COR-L47 (cell line): ENCODE measurements around the gene TMPRSS13.
A peak's percentile ranks its signal among the peaks of the same experiment; 100 is the strongest.
"Not testable (repeated sequence)": the region's sequence is repeated elsewhere in the genome, so short reads cannot be mapped to it uniquely, and the experiment has no call there.

Source experiments
- DNase-seq: peaks from one replicate; lab custom pipeline; 2025; lab: John Stamatoyannopoulos, UW

Gene TMPRSS13

DNA sequence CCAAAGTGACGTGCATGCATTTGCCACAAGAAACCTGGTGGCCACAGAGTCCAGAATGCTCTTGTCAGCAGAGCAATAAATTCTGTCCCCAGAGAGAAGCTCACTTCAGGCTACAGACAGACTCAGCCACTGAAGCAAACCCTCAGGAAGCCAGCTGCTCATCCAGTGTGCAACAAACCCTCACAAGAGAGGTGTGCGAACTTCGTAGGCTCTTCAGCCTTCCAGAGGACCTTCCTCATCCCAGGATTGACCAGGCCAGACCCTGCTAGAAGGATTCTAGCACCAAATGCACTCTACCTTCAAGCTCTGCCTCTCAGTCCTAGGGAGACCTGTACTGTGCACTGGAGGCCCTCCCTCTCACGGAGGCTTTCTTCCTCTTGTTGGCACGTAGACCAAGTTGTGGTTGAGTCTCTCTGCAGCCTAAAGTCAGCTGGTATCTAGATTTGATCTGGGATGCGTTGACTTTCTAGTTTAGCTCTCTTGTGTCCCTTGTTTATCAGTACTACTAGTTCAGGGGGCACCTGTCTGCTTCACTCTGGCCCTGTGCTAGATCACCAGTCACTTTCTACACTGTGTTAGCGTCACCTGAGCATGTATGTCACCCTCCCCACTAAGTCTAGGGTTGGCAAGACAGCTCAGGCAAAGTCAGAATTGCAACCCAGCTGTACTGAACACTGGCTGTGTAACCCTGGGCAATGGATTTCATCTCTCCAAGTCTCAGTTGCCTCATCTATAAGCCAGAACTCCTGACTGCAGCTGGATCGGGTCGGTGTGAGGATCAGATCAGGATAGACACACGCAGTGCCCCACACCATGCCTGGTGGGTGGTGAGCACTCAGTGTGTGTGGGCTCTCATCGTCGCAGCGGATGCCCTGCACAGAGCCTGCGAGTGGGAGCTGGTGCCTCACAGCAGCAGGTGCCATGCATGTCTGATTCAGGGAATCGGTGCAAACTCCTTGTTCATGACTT is 22.1 kb upstream of the TMPRSS13 start:
- DNase-seq: no peak

DNA sequence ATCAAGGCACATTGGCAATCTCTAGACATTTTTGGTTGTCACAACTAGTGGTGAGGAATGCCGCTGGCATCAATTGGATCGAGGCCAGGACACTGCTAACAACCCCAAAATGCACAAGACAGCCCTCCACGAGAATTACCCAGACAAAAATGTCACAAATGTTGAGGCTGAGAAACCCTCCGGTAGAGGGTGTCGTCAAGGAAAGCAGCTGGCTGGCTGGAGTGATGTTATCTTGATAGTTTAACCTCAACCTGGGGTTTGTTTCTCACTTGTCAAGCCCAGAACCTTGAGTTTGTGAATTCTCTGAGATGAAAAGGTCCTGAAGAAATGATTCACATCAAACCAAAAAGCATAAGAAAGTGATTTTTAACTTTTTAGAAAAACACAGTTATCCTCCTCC is 21.1 kb upstream of the TMPRSS13 start:
- DNase-seq: no peak

GRCh38 chr11:117949062-117949461 is 19.9 kb upstream of the TMPRSS13 start:
- no peak for DNase-seq

DNA sequence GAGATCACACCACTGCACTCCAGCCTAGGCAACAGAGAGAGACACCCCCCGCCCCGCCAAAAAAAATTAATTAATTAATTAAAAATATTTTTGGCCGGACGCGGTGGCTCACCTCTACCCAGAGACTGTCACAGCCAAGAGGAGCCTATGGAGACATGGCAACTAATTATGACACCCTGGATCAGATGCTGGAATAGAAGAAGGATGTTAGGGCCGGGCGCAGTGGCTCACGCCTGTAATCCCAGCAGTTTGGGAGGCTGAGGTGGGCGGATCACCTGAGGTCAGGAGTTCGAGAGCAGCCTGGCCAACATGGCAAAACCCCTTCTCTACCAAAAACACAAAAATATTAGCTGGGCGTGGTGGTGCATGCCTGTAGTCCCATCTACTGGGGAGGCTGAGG is 19.3 kb upstream of the TMPRSS13 start:
- not testable (repeated sequence) for DNase-seq

- DNase-seq: not testable (repeated sequence)
Observed at GRCh38 chr11:117947751-117948150, 18.5 kb upstream of the TMPRSS13 start.

DNA sequence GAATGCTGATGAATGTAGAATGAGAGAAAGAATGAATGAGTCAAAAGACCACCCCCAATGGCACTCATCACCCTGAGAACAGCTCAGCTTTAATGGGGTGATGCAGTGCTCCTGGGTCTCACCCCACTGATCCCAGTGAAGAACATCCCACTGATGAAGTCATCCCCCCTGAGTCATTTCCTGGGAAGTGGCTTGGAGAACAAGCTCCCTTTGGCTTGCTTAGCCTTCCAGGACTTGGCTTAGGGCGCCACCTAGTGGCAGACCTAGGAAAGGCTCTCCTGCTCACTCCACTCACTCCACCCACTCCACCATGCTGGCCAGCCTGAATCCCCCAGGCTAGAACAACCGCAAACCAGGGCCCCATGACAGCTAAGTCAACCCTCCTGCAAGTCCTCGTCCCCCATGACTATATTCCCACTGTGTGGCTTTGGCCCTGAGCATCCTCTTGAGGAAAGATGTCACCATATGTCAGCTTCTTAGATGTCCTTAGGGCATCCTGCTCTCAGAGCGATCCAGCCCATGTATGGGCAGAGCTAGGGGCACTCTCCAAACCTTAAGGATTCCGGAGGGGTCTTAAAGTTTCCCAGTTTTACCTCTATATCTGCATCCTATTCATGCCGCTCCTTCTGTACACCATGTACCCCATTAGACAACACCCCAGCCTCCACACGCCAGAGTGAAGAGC is 17.8 kb upstream of the TMPRSS13 start:
- DNase-seq: peak; percentile 82

DNA sequence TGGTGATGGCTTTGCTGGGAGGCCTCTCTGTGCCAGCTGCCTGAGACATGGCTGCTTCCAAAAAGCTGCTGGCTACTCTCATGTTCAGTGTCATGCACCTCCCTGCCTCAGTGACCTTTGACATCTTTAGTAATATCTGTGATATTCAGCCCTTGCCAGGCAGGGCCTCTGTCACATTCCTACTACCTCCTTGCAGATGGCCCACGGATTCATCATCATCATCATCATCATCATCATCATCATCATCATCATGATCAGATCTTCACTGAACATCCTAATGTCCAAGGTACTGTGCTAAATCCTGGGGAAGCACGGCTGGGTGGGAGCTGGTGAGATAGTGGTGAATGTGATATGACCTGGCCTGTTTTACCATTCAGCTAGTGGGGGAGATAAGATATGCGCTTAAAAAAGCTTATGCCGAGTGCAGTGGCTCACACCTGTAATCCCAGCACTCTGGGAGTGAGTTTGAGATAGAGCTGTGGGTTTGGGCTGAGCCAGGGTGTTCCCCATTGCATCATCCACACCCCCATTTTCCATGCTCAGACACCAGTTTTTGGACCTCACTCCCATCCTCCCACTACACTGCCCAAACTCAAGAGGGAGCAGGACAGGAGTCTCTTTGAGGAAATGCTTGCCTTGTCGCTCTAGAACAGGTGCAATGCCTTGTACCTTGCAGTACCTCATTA is 17.1 kb upstream of the TMPRSS13 start:
- no peak for DNase-seq

DNA sequence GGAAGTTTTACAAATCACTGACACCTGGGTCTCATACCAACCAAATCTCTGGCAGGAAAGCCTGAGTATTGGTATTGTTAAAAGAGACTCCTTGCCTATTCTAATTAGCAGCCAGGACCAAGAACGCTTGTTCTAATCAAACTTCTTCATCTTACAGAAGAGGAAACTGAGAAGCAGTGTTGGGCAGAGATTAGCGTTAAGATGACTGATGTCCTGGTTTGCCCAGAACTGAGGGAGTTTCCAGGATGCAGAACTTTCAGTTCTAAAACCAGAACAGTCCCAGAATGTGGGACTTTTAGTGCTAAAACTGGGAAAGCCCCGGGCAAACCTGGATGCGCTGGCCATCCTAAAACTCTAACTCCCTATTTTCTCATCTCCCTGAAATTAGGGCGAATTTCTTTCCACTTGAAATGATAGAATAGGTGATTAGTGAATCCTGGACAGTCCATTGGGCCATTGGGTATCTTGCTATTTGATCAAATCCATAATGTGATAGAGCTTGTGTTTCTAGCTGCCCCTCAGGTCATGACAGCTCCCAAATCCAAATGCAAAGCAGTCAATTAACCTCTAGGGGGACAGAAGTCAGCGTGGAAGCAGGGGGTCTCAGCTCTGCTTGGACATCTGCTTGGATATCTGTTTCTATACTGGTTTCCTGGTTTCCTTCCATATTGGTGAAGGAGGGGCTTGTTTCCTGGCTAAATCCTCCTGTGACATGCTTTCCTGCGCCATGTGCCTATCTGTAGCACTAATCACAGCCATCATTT is 16.0 kb upstream of the TMPRSS13 start:
- no peak for DNase-seq

DNA sequence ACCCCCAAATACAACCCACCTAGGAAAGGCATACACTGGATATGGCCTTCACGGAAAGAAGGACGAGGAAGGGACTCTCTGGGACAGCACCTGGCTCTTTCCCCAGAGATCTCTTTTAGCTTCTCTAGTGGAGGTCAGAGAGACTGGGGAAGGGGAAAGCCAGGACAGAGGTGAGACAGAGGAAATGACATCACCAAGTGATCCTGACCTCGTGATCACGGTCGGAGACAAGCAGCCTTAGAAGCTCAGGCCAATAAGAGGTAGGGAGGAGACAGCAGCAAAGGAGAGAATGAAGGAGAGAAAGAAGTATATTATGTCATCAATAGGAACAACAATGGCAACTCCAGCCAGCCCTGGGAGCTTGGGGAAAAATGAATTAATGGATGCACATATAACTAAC is 15.4 kb upstream of the TMPRSS13 start:
- DNase-seq: no peak

DNA sequence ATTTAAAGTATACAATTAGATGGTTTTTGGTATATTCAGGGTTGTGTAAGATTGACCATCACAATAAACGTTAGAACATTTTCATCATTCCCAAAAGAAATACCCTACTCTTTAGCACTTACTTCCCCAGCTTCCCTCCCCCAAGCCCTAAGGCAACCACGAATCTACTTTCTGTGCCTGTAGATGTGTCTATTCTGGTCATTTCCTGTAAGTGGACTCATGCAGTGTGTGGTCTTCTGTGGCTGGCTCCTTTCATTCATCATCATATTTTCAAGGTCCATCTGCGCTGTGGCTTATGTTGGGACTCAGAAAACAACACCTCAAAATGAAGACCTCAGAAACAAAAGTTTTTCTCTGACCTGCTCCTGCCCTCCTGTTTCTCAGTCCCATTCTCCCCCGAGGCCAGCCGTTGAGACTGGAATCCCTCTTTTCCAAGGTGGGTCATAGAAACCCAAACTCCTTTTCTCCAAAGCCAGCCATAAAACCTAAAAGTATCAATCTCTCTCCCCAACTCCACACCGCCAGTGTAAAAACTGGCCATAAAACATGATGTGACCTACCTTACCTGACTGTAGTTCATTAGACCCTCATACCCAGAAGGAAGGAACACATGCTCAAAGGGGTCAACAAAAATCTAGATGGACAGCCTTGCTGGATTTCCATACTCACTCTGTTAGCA is 12.9 kb upstream of the TMPRSS13 start:
- DNase-seq: no peak

GRCh38 chr11:117941163-117941707 is 12.0 kb upstream of the TMPRSS13 start:
- DNase-seq: peak; percentile 30

GRCh38 chr11:117940736-117941135 is 11.5 kb upstream of the TMPRSS13 start:
- DNase-seq: no peak

GRCh38 chr11:117936973-117937372 is 7.8 kb upstream of the TMPRSS13 start:
- peak; percentile 47 for DNase-seq

GRCh38 chr11:117934526-117935307 is 5.5 kb upstream of the TMPRSS13 start:
- DNase-seq: no peak

DNA sequence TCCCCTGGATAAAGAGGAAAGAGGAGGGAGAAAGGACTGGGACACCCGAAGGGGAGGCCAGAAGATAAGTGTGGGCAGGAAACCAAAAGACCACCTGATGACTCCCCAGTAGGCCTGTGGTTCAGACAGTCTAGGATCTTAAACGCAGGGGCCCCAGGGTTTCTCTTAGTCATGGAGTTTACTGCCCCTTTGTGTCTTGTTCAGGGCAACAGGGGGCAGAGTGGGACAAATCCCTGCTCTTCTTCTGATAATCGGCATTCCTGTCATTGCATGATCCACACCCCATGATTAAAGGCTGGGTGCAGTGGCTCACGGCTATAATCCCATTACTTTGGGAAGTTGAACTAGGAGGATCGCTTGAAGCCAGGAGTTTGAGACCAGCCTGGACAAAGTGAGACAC is 4.7 kb upstream of the TMPRSS13 start:
- DNase-seq: no peak

GRCh38 chr11:117933475-117933874 is 4.3 kb upstream of the TMPRSS13 start:
- DNase-seq: no peak

GRCh38 chr11:117932947-117933346 is 3.7 kb upstream of the TMPRSS13 start:
- no peak for DNase-seq

- DNase-seq: no peak
Observed at GRCh38 chr11:117932426-117932825, 3.2 kb upstream of the TMPRSS13 start.

- DNase-seq: no peak
Observed at GRCh38 chr11:117931971-117932370, 2.8 kb upstream of the TMPRSS13 start.

DNA sequence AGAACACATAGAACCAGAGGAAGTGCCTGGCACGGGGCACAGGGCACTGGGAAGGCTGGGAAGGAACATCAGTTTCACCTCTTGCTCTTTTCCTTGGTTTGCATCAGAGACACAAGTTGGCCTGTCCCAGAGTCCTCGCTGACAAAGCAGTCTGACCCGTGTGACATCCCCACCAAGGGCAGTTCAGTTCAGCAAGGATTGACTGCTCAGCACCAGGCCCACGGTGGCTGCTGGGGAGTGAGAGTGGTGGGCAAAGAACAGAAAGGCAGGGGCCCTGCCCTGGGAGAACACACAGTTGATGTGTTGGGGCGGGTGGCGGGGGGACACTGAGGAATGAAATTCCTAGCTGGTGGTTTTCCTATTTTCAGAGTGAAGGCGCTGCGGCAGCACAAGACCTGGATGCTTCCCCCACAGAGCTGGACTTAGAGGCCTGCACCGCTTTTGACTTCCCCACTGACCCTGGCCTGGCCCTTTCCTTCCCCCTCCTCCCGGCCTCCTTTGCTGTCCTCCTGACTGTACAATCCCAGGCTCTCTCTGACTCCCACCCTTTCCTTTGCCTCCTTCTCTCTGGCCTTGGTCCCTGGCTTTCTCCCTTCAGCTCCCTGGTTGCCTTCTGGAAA is 2.2 kb upstream of the TMPRSS13 start:
- no peak for DNase-seq
